Measurements from ENCODE around the gene PTX3. TPM values are rescaled to one million over a fixed set of nuclear protein-coding genes. Genes with fewer than 3 reads are reported as not detected.

The PTX3 gene
- total RNA-seq, 1 experiment from 2014 or later, result 4.3 TPM

DNA sequence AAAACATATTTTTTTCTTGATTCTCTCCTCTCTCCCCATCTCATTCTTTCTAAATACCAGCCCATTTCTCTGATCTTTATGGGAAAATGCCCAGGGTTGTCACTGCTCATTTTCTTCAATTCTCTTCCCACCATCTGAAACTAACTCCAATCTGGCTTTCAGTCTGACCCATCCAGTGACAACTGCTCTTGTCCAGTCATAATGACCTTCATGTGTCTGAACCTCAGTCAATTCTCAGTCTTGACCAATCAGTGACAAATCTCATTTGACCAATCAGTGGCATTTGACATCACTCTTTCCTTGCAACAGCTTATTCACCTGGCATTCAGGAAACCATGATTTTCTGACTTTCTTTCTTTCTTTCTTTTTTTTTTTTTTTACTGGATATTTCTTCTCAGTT lies 51.5 kb downstream of the PTX3 start:
- CTCF ChIA-PET, result no interaction called here
- no peaks in the 10 kb centered on the region for H3K9me3 ChIP-seq (ENCODE audit: low read depth, low read length, poor library complexity, severe bottlenecking)
- H3K27ac ChIP-seq (ENCODE audit: low read depth, low read length, poor library complexity, severe bottlenecking), result no peak overlapping the region
- peaks cover 4% of the 10 kb centered on the region for H3K27me3 ChIP-seq (replicated peaks; ENCODE audit: insufficient read depth, low read depth, low read length, poor library complexity)
- DNase-seq (ENCODE audit: low spot score), result no peak
- H3K36me3 ChIP-seq (ENCODE audit: insufficient read depth, low read length, poor library complexity, severe bottlenecking), result no peaks in the 10 kb centered on the region
- TF ChIP-seq, protein P1, sequence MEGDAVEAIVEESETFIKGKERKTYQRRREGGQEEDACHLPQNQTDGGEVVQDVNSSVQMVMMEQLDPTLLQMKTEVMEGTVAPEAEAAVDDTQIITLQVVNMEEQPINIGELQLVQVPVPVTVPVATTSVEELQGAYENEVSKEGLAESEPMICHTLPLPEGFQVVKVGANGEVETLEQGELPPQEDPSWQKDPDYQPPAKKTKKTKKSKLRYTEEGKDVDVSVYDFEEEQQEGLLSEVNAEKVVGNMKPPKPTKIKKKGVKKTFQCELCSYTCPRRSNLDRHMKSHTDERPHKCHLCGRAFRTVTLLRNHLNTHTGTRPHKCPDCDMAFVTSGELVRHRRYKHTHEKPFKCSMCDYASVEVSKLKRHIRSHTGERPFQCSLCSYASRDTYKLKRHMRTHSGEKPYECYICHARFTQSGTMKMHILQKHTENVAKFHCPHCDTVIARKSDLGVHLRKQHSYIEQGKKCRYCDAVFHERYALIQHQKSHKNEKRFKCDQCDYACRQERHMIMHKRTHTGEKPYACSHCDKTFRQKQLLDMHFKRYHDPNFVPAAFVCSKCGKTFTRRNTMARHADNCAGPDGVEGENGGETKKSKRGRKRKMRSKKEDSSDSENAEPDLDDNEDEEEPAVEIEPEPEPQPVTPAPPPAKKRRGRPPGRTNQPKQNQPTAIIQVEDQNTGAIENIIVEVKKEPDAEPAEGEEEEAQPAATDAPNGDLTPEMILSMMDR (conservative IDR thresholded peaks at IDR 0.05; ENCODE audit: low read depth, low read length), result no peak
- no peak for TF ChIP-seq EZH2 (IDR thresholded peaks at IDR 0.05; ENCODE audit: borderline replicate concordance, low read depth, low read length, poor library complexity, severe bottlenecking)
- no peak overlapping the region for H3K4me3 ChIP-seq (ENCODE audit: low read depth, low read length, poor library complexity, severe bottlenecking)
- BruUV-seq (replicated peaks), result no TSS peak
- intact Hi-C loops (cut with micrococcal nuclease; ENCODE audit: unreplicated experiment), result no loop called here
- H3K4me1 ChIP-seq (ENCODE audit: insufficient read depth, low read length, poor library complexity, severe bottlenecking), result no peaks in the 10 kb centered on the region
- POLR2A ChIA-PET (ENCODE audit: low non-redundant PET), result no interaction called here

DNA sequence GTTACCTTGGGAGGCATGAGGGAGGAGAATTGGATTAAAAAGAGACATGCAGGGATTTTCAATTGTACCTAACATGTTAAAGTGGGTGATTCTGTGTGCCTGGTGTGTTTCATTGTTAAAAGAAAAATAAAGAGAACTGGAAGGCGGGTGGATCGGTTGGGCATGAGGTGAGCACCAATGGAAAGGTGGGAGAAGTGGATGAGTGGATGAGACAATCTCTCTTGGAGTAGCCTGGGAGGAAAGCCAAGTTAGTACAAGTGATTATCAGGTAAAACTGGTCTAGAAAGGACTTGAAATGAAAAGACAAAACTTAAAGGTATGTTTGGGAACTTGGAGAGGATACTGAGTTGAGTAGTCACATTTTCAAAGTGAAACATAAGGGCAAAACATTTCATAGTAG lies 54.5 kb downstream of the PTX3 start:
- Histone ChIP-seq H3K9me3 (ENCODE audit: low read depth, low read length, poor library complexity, severe bottlenecking) (no peaks in the 10 kb centered on the region), H3K27ac (ENCODE audit: low read depth, low read length, poor library complexity, severe bottlenecking) (no peak overlapping the region), H3K4me1 (ENCODE audit: insufficient read depth, low read length, poor library complexity, severe bottlenecking) (no peaks in the 10 kb centered on the region), H3K27me3 (replicated peaks; ENCODE audit: insufficient read depth, low read depth, low read length, poor library complexity) (peaks cover 4% of the 10 kb centered on the region), H3K36me3 (ENCODE audit: insufficient read depth, low read length, poor library complexity, severe bottlenecking) (no peaks in the 10 kb centered on the region), H3K4me3 (ENCODE audit: low read depth, low read length, poor library complexity, severe bottlenecking) (no peak overlapping the region)
- CTCF ChIA-PET, result no interaction called here
- POLR2A ChIA-PET (ENCODE audit: low non-redundant PET), result no interaction called here
- no peak for TF ChIP-seq EZH2 (IDR thresholded peaks at IDR 0.05; ENCODE audit: borderline replicate concordance, low read depth, low read length, poor library complexity, severe bottlenecking)
- TF ChIP-seq, protein P1 (conservative IDR thresholded peaks at IDR 0.05; ENCODE audit: low read depth, low read length), result no peak
- intact Hi-C loops (cut with micrococcal nuclease; ENCODE audit: unreplicated experiment), result no loop called here
- BruUV-seq (replicated peaks), result no TSS peak
- no peak for DNase-seq (ENCODE audit: low spot score)

Other genes starting within 250 kb of the PTX3 start
- gene VEPH1, start 66.6 kb downstream of the PTX3 start, total RNA-seq (2021), result 0.32 TPM in 1 of 2 replicates, not detected in the other

Measured in A673 (cell line).